Astrocyte (in vitro differentiated cells and primary cell): ENCODE data around the gene CYP2F1.

Experiments
- CTCF ChIP-seq: IDR thresholded peaks from 2 replicates; pipeline ENCODE4 v1.5.1; 2011; ENCODE audit warnings: low read depth, mild to moderate bottlenecking, inconsistent platforms, low read length, moderate library complexity; ENCODE audit not compliant: insufficient read depth
- EZH2 ChIP-seq: IDR thresholded peaks from 2 replicates; pipeline ENCODE4 v1.6.1; 2012; ENCODE audit warnings: mild to moderate bottlenecking, low read length, inconsistent platforms; ENCODE audit not compliant: insufficient read depth

- TF ChIP-seq EZH2 = no peak
- no peak for TF ChIP-seq CTCF
Measured at GRCh38 chr19:41116261-41116660, 2.0 kb downstream of the CYP2F1 start.
